Stimulated activated CD8-positive, alpha-beta memory T cell treated with anti-CD3 and anti-CD28 coated beads, Interleukin-15, amount 100 ng/mL, for 48 hours (primary cell): ENCODE measurements around the gene KRTAP10-10.
"Not testable (repeated sequence)": the region's sequence is repeated elsewhere in the genome, so short reads cannot be mapped to it uniquely, and the experiment has no call there.

Experiments
- DNase-seq, 2 donors: peaks; one replicate each; pipeline ENCODE4 v3.0.0-alpha.2; 2020; ENCODE audit warnings: low read depth in 2 of 2

Gene KRTAP10-10

GRCh38 chr21:44626262-44626661, 10.9 kb upstream of the KRTAP10-10 start:
- DNase-seq: no peak

- no peak for DNase-seq
Measured at GRCh38 chr21:44626673-44627143, 10.4 kb upstream of the KRTAP10-10 start, which contains the start of gene KRTAP10-9. KRTAP10-9 (plus strand) TSS chr21:44627093; CDS start chr21:44627172, 79 bp downstream.

- not testable (repeated sequence) for DNase-seq
Measured at GRCh38 chr21:44627181-44627822, 9.9 kb upstream of the KRTAP10-10 start.

- DNase-seq: not testable (repeated sequence)
Measured at GRCh38 chr21:44627831-44628233, 9.3 kb upstream of the KRTAP10-10 start.

- DNase-seq: no peak
Measured at GRCh38 chr21:44628707-44629391, 8.3 kb upstream of the KRTAP10-10 start.

- DNase-seq: no peak
Measured at GRCh38 chr21:44630440-44630839, 6.7 kb upstream of the KRTAP10-10 start.

- no peak for DNase-seq
Measured at GRCh38 chr21:44632067-44632466, 5.1 kb upstream of the KRTAP10-10 start.

GRCh38 chr21:44636209-44637017, 743 bp upstream of the KRTAP10-10 start:
- DNase-seq: no peak

GRCh38 chr21:44637851-44638348, 744 bp downstream of the KRTAP10-10 start:
- not testable (repeated sequence) for DNase-seq

GRCh38 chr21:44638506-44639330, 1.6 kb downstream of the KRTAP10-10 start:
- DNase-seq: not testable (repeated sequence)

GRCh38 chr21:44639331-44639655, 2.1 kb downstream of the KRTAP10-10 start:
- DNase-seq: no peak

GRCh38 chr21:44640761-44641160, 3.6 kb downstream of the KRTAP10-10 start:
- DNase-seq: no peak

- DNase-seq: no peak
Measured at GRCh38 chr21:44643741-44644310, 6.7 kb downstream of the KRTAP10-10 start.

GRCh38 chr21:44644878-44645277, 7.7 kb downstream of the KRTAP10-10 start:
- no peak for DNase-seq

GRCh38 chr21:44646366-44647221, 9.4 kb downstream of the KRTAP10-10 start, which contains the start of gene KRTAP10-11:
KRTAP10-11 (plus strand) TSS chr21:44646414; CDS start chr21:44646459, 45 bp downstream.
- DNase-seq: not testable (repeated sequence)

- DNase-seq: no peak
Measured at GRCh38 chr21:44647222-44647552, 10.0 kb downstream of the KRTAP10-10 start.

- DNase-seq: no peak
Measured at GRCh38 chr21:44648557-44649311, 11.6 kb downstream of the KRTAP10-10 start.

- no peak for DNase-seq
Measured at GRCh38 chr21:44649521-44650100, 12.5 kb downstream of the KRTAP10-10 start.
